LoVo (cell line): ENCODE results near the gene FBXO48.

Source experiments
- DNase-seq: peaks from one replicate; pipeline ENCODE4 v3.0.0-alpha.2; 2016; ENCODE audit warnings: low spot score

Gene FBXO48

GRCh38 chr2:68411397-68412126 lies 55.5 kb downstream of the FBXO48 start:
- DNase-seq: no peak
